Activated CD8-positive, alpha-beta T cell treated with anti-CD3 and anti-CD28 coated beads for 36 hours (primary cell): ENCODE results near the gene CAPSL. TPM values are rescaled to one million over a fixed set of nuclear protein-coding genes. Genes with fewer than 3 reads are reported as not detected.

Source experiments
- ATAC-seq: fragments of 200-7000 bp; cut with Tn5 transposase; one replicate; pipeline ENCODE4 v1.10.0; 2021; ENCODE audit warnings: mild to moderate bottlenecking, moderate library complexity
- CTCF ChIA-PET: fragments of 350-600 bp; sonication (Branson Sonifier 250); formaldehyde crosslinking; loops from one replicate; lab custom pipeline; 2021; ENCODE audit warnings: antibody characterized with exemption; lab: Charles Lee
- POLR2A ChIA-PET: fragments of 350-600 bp; sonication (Branson Sonifier 250); formaldehyde crosslinking; loops from one replicate; lab custom pipeline; 2021; ENCODE audit warnings: antibody characterized with exemption; lab: Charles Lee
- DNase-seq: peaks from one replicate; pipeline ENCODE4 v3.0.0-alpha.2; 2020
- H3K27ac Mint-ChIP-seq: one replicate; pipeline ENCODE4 v1.8.0; 2021; ENCODE audit warnings: mild to moderate bottlenecking, mixed read lengths
- H3K27me3 Mint-ChIP-seq: one replicate; pipeline ENCODE4 v1.8.0; 2021; ENCODE audit warnings: mixed read lengths
- H3K36me3 Mint-ChIP-seq: one replicate; pipeline ENCODE4 v1.8.0; 2021; ENCODE audit warnings: low read depth, mixed read lengths
- H3K4me1 Mint-ChIP-seq: one replicate; pipeline ENCODE4 v1.8.0; 2021; ENCODE audit warnings: low read depth, mixed read lengths
- H3K4me3 Mint-ChIP-seq: one replicate; pipeline ENCODE4 v1.8.0; 2021; ENCODE audit warnings: mild to moderate bottlenecking, moderate library complexity, mixed read lengths
- H3K9me3 Mint-ChIP-seq: one replicate; pipeline ENCODE4 v1.8.0; 2021; ENCODE audit warnings: mixed read lengths
- intact Hi-C: fragments of 100-400 bp; cut with micrococcal nuclease; formaldehyde crosslinking; loops from one replicate; pipeline ENCODE4 v1.10.0; 2022
- total RNA-seq, 2 experiments: library from RNA; stranded (reverse); gene quantifications; one replicate each; pipeline ENCODE4 v1.2.3, GENCODE V29; 2021
- TF ChIP-seq, protein P1 (sequence below): fragments of 200-600 bp; IDR thresholded peaks from one replicate; pipeline ENCODE4 v1.8.0; 2022; ENCODE audit warnings: antibody characterized with exemption, mild to moderate bottlenecking

The CAPSL gene
- total RNA-seq, 2 experiments from 2014 or later, result 0.43 to 0.56 TPM

DNA sequence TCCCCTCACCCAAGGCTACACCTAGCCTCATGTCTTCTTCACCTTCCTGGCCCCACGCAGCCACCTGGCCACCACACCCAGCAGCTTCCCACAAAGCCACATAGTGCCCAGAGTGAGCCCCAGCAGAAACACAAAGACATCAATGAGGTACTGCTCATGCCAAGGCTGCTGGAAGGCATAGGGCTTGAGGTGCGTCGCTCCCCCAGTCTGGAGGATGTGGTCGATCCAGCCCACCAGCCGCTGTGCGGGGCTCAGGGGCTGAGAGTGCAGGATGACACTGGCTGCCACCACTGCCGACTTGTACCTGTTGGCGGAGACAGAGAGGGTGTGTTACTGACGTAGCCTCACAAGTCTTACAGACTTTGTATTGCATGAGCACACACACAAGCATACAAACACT lies 15.8 kb upstream of the CAPSL start:
- Mint-ChIP-seq H3K27me3 (peaks cover 42% of the 10 kb centered on the region), H3K27ac (no peak overlapping the region), H3K4me1 (peaks cover 5% of the 10 kb centered on the region), H3K9me3 (no peaks in the 10 kb centered on the region), H3K36me3 (no peaks in the 10 kb centered on the region), H3K4me3 (no peak overlapping the region)
- intact Hi-C loops, result no loop called here
- peak; percentile 77 for ATAC-seq
- ChIA-PET CTCF (no interaction called here), POLR2A (no interaction called here)
- peak; percentile 47 for DNase-seq
- TF ChIP-seq, protein P1, sequence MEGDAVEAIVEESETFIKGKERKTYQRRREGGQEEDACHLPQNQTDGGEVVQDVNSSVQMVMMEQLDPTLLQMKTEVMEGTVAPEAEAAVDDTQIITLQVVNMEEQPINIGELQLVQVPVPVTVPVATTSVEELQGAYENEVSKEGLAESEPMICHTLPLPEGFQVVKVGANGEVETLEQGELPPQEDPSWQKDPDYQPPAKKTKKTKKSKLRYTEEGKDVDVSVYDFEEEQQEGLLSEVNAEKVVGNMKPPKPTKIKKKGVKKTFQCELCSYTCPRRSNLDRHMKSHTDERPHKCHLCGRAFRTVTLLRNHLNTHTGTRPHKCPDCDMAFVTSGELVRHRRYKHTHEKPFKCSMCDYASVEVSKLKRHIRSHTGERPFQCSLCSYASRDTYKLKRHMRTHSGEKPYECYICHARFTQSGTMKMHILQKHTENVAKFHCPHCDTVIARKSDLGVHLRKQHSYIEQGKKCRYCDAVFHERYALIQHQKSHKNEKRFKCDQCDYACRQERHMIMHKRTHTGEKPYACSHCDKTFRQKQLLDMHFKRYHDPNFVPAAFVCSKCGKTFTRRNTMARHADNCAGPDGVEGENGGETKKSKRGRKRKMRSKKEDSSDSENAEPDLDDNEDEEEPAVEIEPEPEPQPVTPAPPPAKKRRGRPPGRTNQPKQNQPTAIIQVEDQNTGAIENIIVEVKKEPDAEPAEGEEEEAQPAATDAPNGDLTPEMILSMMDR, result no peak

DNA sequence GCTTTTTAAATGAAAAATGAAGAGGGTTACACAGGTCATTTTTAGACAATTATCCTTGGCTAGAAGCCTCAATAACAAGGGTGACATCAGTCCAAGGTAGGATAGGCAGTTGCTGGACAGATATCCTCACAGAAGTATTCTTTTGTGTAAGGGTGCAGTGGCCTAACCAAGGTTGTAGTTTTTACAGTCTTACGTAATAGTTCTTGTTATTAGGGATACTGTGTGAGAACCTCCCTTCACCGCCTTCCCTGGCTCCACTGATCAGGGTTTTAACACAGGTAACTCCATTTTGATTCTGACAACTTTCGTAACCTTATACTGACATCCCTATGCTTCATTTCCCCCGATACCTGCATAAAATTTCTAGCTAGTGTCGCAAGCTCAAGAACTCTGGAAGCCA lies 8.7 kb upstream of the CAPSL start:
- Mint-ChIP-seq H3K4me3 (no peak overlapping the region), H3K27me3 (peaks cover 8% of the 10 kb centered on the region), H3K27ac (no peak overlapping the region), H3K4me1 (no peaks in the 10 kb centered on the region), H3K36me3 (no peaks in the 10 kb centered on the region), H3K9me3 (no peaks in the 10 kb centered on the region)
- DNase-seq, result no peak
- CTCF ChIA-PET, result no interaction called here
- POLR2A ChIA-PET, result no interaction called here
- intact Hi-C loops, result no loop called here
- TF ChIP-seq, protein P1, result no peak
- ATAC-seq, result no peak

DNA sequence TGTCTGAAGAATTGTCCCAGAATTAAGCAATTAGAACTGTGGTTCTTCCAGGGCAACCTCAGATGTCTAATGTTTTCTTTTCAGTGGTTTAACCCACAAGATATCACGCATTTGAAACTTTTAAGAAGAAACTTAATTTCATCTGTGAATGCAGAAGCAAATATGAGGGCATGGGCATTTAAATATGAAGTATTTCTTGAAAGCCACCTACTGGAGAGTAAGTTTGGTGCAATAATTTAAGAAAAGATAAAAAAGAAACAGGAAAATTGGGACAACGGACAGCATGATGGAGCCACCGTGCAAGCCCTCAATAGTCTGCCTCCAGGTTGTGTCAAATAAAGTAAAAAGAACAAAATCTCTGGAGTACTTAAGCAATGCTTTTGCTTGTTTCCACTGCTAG lies 1.2 kb upstream of the CAPSL start:
- Mint-ChIP-seq H3K9me3 (no peaks in the 10 kb centered on the region), H3K4me1 (no peaks in the 10 kb centered on the region), H3K27ac (no peak overlapping the region), H3K4me3 (no peak overlapping the region), H3K27me3 (peaks cover 8% of the 10 kb centered on the region), H3K36me3 (no peaks in the 10 kb centered on the region)
- intact Hi-C loops, result no loop called here
- no peak for ATAC-seq
- DNase-seq, result no peak
- ChIA-PET POLR2A (no interaction called here), CTCF (interaction anchor here (1.1 to 1.5 kb wide), 3 partner anchors 13 to 288 kb away, joined by 3 to 7 read pairs (median 4); no protein-coding TSS in a partner anchor)
- TF ChIP-seq, protein P1, result no peak

DNA sequence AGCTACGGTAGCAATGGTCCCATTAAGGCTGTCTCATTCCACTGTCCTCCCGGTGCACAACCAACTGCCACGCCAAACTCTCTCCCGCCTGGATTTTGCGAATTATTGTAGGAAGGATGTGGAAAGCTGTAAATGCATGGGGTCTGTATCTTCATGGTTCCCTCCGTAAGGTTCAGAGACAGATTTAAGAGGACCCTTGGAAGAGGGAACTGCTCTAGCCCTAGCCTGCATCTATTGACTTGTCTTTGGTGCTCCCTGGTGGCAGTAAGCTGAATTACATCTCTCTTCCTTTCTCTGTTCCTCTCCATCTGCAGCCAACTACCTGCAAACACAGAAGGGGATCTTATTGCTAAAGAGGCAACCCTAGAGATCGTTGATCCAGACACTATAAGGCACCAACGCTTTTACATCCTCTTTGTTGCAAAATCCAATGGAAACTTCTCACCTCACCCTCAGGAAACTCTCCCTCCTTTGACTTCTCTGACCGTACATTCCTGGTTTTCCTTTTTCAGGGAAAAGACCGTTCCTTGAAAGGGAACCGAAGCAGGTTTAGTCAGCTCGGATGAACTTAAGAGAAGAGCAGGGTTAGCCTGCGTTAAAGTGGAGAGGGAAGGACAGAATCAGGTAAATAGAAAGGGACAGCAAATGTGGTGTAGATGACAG lies 11.9 kb downstream of the CAPSL start:
- peak overlapping the region; percentile 10 for H3K4me3 Mint-ChIP-seq
- DNase-seq, result peak; percentile 79
- H3K27me3 Mint-ChIP-seq, result no peaks in the 10 kb centered on the region
- peaks cover 38% of the 10 kb centered on the region for H3K4me1 Mint-ChIP-seq
- no peaks in the 10 kb centered on the region for H3K36me3 Mint-ChIP-seq
- H3K9me3 Mint-ChIP-seq, result peaks cover 1% of the 10 kb centered on the region
- POLR2A ChIA-PET, result interaction anchor here (0.8 to 10.3 kb wide), 13 partner anchors 22 to 275 kb away, joined by 3 to 168 read pairs (median 4); partner anchors contain the start of gene IL7R
- TF ChIP-seq, protein P1, result peak; percentile 94
- CTCF ChIA-PET, result interaction anchor here (0.5 to 9.1 kb wide), 61 partner anchors 9 to 839 kb away, joined by 3 to 151 read pairs (median 5); partner anchors contain the start of genes CAPSL, IL7R and SPEF2
- intact Hi-C loops, result loop anchor here (1.0 to 5.0 kb wide), 2 partner anchors 275 to 839 kb away; no protein-coding TSS in a partner anchor
- H3K27ac Mint-ChIP-seq, result no peak overlapping the region
- ATAC-seq, result peak; percentile 63
